SU-DHL-6 (cell line): ENCODE results near the gene ARHGAP6.

Experiments used
- EZH2phosphoT487 ChIP-seq: fragments of 200-600 bp; sonication (generic), shearing (Covaris generic); conservative IDR thresholded peaks from 2 replicates; pipeline ENCODE4 v1.6.1; 2018; ENCODE audit warnings: mild to moderate bottlenecking, antibody characterized with exemption, low read length, moderate library complexity, mixed read lengths
- TF ChIP-seq, protein P1 (sequence below): fragments of 200-600 bp; sonication (generic); IDR thresholded peaks from one replicate; pipeline ENCODE4 v1.5.1; 2017; ENCODE audit warnings: antibody characterized with exemption, mild to moderate bottlenecking, low read length, moderate library complexity; ENCODE audit not compliant: insufficient read depth, poor library complexity, severe bottlenecking

DNA sequence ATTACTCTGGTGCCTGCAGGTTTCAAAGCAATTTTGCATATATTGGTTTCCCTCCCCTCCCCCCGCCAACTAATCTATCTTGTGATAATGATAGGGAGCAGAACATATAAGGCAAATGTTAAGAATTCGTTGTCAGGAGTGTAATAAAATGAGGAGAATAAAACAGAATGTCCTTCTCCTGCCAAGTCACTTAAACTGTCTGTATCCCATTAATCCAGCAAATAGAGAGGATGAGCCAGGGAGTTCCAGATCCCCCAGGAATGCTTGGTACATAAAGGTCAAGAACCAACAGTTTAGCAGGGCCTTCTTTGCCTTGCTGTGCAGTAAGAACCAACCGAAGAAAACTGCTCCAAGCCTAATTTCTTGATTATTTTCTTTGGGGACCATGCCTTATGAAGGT lies 231.1 kb downstream of the ARHGAP6 start:
- TF ChIP-seq, protein P1, sequence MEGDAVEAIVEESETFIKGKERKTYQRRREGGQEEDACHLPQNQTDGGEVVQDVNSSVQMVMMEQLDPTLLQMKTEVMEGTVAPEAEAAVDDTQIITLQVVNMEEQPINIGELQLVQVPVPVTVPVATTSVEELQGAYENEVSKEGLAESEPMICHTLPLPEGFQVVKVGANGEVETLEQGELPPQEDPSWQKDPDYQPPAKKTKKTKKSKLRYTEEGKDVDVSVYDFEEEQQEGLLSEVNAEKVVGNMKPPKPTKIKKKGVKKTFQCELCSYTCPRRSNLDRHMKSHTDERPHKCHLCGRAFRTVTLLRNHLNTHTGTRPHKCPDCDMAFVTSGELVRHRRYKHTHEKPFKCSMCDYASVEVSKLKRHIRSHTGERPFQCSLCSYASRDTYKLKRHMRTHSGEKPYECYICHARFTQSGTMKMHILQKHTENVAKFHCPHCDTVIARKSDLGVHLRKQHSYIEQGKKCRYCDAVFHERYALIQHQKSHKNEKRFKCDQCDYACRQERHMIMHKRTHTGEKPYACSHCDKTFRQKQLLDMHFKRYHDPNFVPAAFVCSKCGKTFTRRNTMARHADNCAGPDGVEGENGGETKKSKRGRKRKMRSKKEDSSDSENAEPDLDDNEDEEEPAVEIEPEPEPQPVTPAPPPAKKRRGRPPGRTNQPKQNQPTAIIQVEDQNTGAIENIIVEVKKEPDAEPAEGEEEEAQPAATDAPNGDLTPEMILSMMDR = no peak
- TF ChIP-seq EZH2phosphoT487 = no peak
